B cell (primary cell): ENCODE measurements around the gene CEP126. TPM values are rescaled to one million over a fixed set of nuclear protein-coding genes. Genes with fewer than 3 reads are reported as not detected.

Experiments used
- ATAC-seq: fragments of 200-7000 bp; cut with Tn5 transposase; one replicate; pipeline ENCODE4 v1.10.0; 2021; ENCODE audit warnings: low read depth, mild to moderate bottlenecking, moderate number of reproducible peaks, moderate library complexity
- CTCF ChIA-PET: fragments of 350-600 bp; sonication (Branson Sonifier 250); formaldehyde crosslinking; loops from one replicate; lab custom pipeline; 2021; ENCODE audit warnings: antibody characterized with exemption, inconsistent platforms; lab: Charles Lee
- POLR2A ChIA-PET: fragments of 350-600 bp; sonication (Branson Sonifier 250); formaldehyde crosslinking; loops from one replicate; lab custom pipeline; 2021; ENCODE audit warnings: antibody characterized with exemption; lab: Charles Lee
- DNase-seq: peaks from one replicate; pipeline ENCODE4 v3.0.0; 2013
- H2AFZ ChIP-seq: 2 replicates; pipeline ENCODE4 v1.6.1; 2012; ENCODE audit warnings: mild to moderate bottlenecking, low read depth, low read length; ENCODE audit not compliant: insufficient read depth, poor library complexity, severe bottlenecking
- H3K27ac ChIP-seq, 2 donors: 1 replicate in 1 of 2; 2 replicates in 1 of 2; pipeline ENCODE4 v1.5.1; 2012 to 2013; ENCODE audit warnings: low read length in 2 of 2, mild to moderate bottlenecking in 2 of 2, moderate library complexity in 1 of 2
- H3K27me3 ChIP-seq, 4 experiments: fragments of 200-600 bp in 1 of 4; sonication (generic) in 1 of 4; replicated peaks in 1 of 4; 1 replicate in 2 of 4; 2 replicates in 2 of 4; pipeline versions ENCODE4 v1.6.1 to v1.7.0; 2013 to 2016; ENCODE audit warnings: low read length in 3 of 4, mild to moderate bottlenecking in 2 of 4, mixed read lengths in 1 of 4, moderate library complexity in 1 of 4; ENCODE audit not compliant: insufficient read depth in 4 of 4, control insufficient read depth in 3 of 4; ENCODE audit errors: control extremely low read depth in 1 of 4
- H3K36me3 ChIP-seq, 2 experiments: replicated peaks in 1 of 2; 1 replicate in 1 of 2; 2 replicates in 1 of 2; pipeline versions ENCODE4 v1.6.1 to v1.7.1; 2013; ENCODE audit warnings: low read length in 1 of 2; ENCODE audit not compliant: insufficient read depth in 2 of 2, control insufficient read depth in 1 of 2; ENCODE audit errors: control extremely low read depth in 1 of 2, extremely low read depth in 1 of 2
- H3K4me1 ChIP-seq, 2 donors: fragments of 200-600 bp in 1 of 2; sonication (generic) in 1 of 2; 1 replicate in 1 of 2; 2 replicates in 1 of 2; pipeline versions ENCODE4 v1.5.1 to v1.6.1; 2013 to 2017; ENCODE audit warnings: low read length in 2 of 2; ENCODE audit not compliant: control insufficient read depth in 2 of 2, insufficient read depth in 2 of 2
- H3K4me2 ChIP-seq: replicated peaks from 2 replicates; pipeline ENCODE3; 2012; ENCODE audit warnings: mild to moderate bottlenecking, low read depth, low read length; ENCODE audit not compliant: poor library complexity, severe bottlenecking
- H3K4me3 ChIP-seq, 5 experiments: fragments of 200-600 bp in 1 of 5; sonication (generic) in 1 of 5; 1 replicate in 3 of 5; 2 replicates in 2 of 5; pipeline versions ENCODE4 v1.5.1 to v1.7.0; 2011 to 2016; ENCODE audit warnings: low read length in 4 of 5, mild to moderate bottlenecking in 4 of 5, low read depth in 2 of 5, control low read depth in 1 of 5, moderate library complexity in 1 of 5; ENCODE audit not compliant: insufficient read depth in 1 of 5; ENCODE audit errors: control extremely low read depth in 1 of 5, extremely low read depth in 1 of 5
- H3K79me2 ChIP-seq: fragments of 200-600 bp; sonication (generic); one replicate; pipeline ENCODE4 v1.6.0; 2016; ENCODE audit warnings: low read length; ENCODE audit not compliant: control insufficient read depth, insufficient read depth
- H3K9ac ChIP-seq: fragments of 200-600 bp; sonication (generic); 2 replicates; pipeline ENCODE4 v1.6.1; 2017; ENCODE audit warnings: mild to moderate bottlenecking, low read length, moderate library complexity
- H3K9me3 ChIP-seq, 3 donors: one replicate each; pipeline versions ENCODE4 v1.6.1 to v1.7.1; 2013; ENCODE audit warnings: low read length in 2 of 3; ENCODE audit not compliant: control insufficient read depth in 2 of 3, insufficient read depth in 1 of 3; ENCODE audit errors: control extremely low read depth in 1 of 3
- H4K20me1 ChIP-seq: 2 replicates; pipeline ENCODE4 v1.6.0; 2012; ENCODE audit warnings: mild to moderate bottlenecking, low read length; ENCODE audit not compliant: insufficient read depth, control insufficient read depth, poor library complexity, severe bottlenecking
- H3K27ac Mint-ChIP-seq: one replicate; pipeline ENCODE4 v1.8.0; 2021; ENCODE audit warnings: mixed read lengths
- H3K27me3 Mint-ChIP-seq: one replicate; pipeline ENCODE4 v1.8.0; 2021; ENCODE audit warnings: mixed read lengths
- H3K4me1 Mint-ChIP-seq: one replicate; pipeline ENCODE4 v1.8.0; 2021; ENCODE audit warnings: mixed read lengths
- H3K4me3 Mint-ChIP-seq: one replicate; pipeline ENCODE4 v1.8.0; 2021; ENCODE audit warnings: mixed read lengths
- H3K9me3 Mint-ChIP-seq: one replicate; pipeline ENCODE4 v1.8.0; 2022; ENCODE audit warnings: mixed read lengths; ENCODE audit not compliant: insufficient read depth
- CTCF ChIP-seq: fragments of 200-600 bp; IDR thresholded peaks from one replicate; pipeline ENCODE4 v1.8.0; 2022; ENCODE audit warnings: antibody characterized with exemption, mild to moderate bottlenecking
- EZH2 ChIP-seq: IDR thresholded peaks from 2 replicates; pipeline ENCODE4 v1.6.1; 2012; ENCODE audit warnings: borderline replicate concordance, low read depth, mild to moderate bottlenecking, moderate library complexity, low read length; ENCODE audit not compliant: insufficient read depth, poor library complexity, severe bottlenecking
- WGBS: methylation state at CpG from one replicate; pipeline ENCODE4 v1.1.5; 2013; ENCODE audit warnings: missing lambda C conversion rate; ENCODE audit not compliant: insufficient coverage; 5-methylcytosine and 5-hydroxymethylcytosine counted together
- intact Hi-C: fragments of 100-400 bp; cut with micrococcal nuclease; formaldehyde crosslinking; loops from one replicate; pipeline ENCODE4 v1.10.0; 2022
- polyA plus RNA-seq: library from polyadenylated mRNA; depleted of rRNA; stranded (reverse); fragments of >200 nt; gene quantifications from 2 replicates; pipeline ENCODE4 v1.2.3, GENCODE V29; 2012
- total RNA-seq, 2 donors: library from RNA; stranded (reverse); fragments of 120-200 nt in 1 of 2; gene quantifications; 1 replicate in 1 of 2; 2 replicates in 1 of 2; pipeline versions ENCODE4 v1.2.3 to v1.2.4, GENCODE V29; 2013 to 2022

CEP126 gene
- total and polyA plus RNA-seq, 2 donors (not counting 1 experiment from before 2014, with no cell fraction given): 1.00 to 9.4 TPM

DNA sequence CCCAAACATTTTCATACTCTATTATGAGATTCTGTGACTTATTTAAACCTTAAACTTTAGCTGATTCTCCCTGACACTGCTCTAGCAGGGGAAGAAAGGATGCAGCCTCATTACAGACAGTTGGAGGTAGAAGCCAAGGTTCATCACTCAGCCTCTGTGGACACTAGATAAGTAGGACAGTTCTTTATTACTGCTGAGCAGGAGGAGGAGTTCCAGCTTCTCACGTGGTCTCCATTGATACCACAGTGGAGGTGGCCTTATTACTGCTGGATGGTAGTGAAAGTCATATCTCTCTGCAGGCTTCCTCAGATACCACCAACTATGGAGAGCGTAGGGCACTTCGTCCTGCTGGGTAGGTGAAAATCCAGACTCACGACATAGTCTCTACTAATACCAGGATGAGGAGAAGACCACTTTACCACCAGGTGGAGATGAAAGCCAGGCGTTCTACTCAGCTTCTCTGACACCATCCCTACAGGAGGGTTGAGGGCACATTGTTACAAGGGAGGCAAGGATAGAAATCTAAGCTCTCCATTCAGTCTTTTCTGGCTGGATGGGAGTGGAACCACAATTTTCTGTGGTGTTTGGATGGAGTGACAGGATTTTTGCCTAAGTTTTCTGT is 14.6 kb downstream of the CEP126 start:
- Mint-ChIP-seq H3K4me1 (no peaks in the 10 kb centered on the region), H3K9me3 (no peaks in the 10 kb centered on the region), H3K27ac (no peak overlapping the region), H3K4me3 (no peak overlapping the region), H3K27me3 (no peaks in the 10 kb centered on the region)
- no peak for TF ChIP-seq EZH2
- TF ChIP-seq CTCF: no peak
- Histone ChIP-seq H2AFZ (no peak overlapping the region), H3K4me1 (no peaks in the 10 kb centered on the region), H3K79me2 (no peaks in the 10 kb centered on the region), H3K36me3 (no peaks in the 10 kb centered on the region), H4K20me1 (no peaks in the 10 kb centered on the region), H3K27ac (no peak overlapping the region), H3K4me3 (no peak overlapping the region), H3K9ac (no peak overlapping the region), H3K27me3 (no peaks in the 10 kb centered on the region), H3K9me3 (no peaks in the 10 kb centered on the region), H3K4me2 (no peak overlapping the region)
- POLR2A ChIA-PET: no interaction called here
- CTCF ChIA-PET: no interaction called here
- intact Hi-C loops: no loop called here
- ATAC-seq: no peak
- no CpG with 5 or more reads among the region's 5 CpGs for WGBS
- DNase-seq: no peak

DNA sequence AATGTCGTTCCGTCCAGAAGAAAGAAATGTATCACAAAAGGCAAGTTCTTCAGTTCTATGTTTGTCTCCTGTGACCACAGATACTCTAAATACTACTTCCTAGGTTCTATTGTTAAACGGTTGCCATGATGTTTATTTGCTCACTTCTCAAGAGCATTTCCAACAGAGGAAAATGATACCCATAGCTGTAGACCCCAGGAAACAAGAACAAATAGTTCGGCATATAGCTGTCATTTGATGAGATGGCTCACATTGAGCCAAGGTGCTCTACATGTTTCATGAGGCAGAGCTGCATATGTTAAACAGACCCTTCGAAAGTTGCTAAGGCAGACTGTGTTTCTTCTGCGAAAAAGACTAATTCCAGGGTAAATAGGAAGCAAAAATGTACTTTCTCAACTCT is 16.9 kb downstream of the CEP126 start:
- H3K27ac Mint-ChIP-seq: no peak overlapping the region
- intact Hi-C loops: no loop called here
- Histone ChIP-seq H3K4me1 (no peaks in the 10 kb centered on the region), H4K20me1 (no peaks in the 10 kb centered on the region), H3K9ac (no peak overlapping the region), H3K4me2 (no peak overlapping the region), H2AFZ (no peak overlapping the region), H3K79me2 (no peaks in the 10 kb centered on the region), H3K4me3 (no peak overlapping the region), H3K27ac (no peak overlapping the region), H3K27me3 (no peaks in the 10 kb centered on the region), H3K36me3 (no peaks in the 10 kb centered on the region), H3K9me3 (no peaks in the 10 kb centered on the region)
- DNase-seq (no peak), ATAC-seq (no peak)
- ChIA-PET POLR2A (no interaction called here), CTCF (interaction anchor here (0.8 kb wide), 1 partner anchor 70 kb away, joined by 3 read pairs; no protein-coding TSS in a partner anchor)
- WGBS: 100% methylated on average over 1 of the region's 6 CpGs
- no peaks in the 10 kb centered on the region for H3K27me3 Mint-ChIP-seq
- TF ChIP-seq CTCF (no peak), EZH2 (no peak)
- no peak overlapping the region for H3K4me3 Mint-ChIP-seq
- no peaks in the 10 kb centered on the region for H3K4me1 Mint-ChIP-seq
- H3K9me3 Mint-ChIP-seq: no peaks in the 10 kb centered on the region
